GM12878 (cell line): ENCODE results near the gene ALCAM. TPM values are rescaled to one million over a fixed set of nuclear protein-coding genes. Genes with fewer than 3 reads are reported as not detected.

Experiments
- ATAC-seq: fragments of 200-7000 bp; cut with Tn5 transposase; 3 replicates; pipeline ENCODE4 v1.9.1; 2020; ENCODE audit warnings: mild to moderate bottlenecking, moderate library complexity
- BruUV-seq: library from RNA; stranded (reverse); fragments of 400-500 nt; replicated peaks from 2 replicates; lab custom pipeline; 2021; lab: Mats Ljungman, UMichigan
- CTCF ChIA-PET: fragments of 300-600 bp; sonication (Branson Sonifier 250); formaldehyde crosslinking; extraction: SDS; loops from one replicate; lab custom pipeline; 2021; ENCODE audit warnings: inconsistent platforms; lab: Yijun Ruan, JAX
- POLR2A ChIA-PET: fragments of 350-600 bp; formaldehyde crosslinking; extraction: SDS; loops from one replicate; lab custom pipeline; 2021; ENCODE audit warnings: inconsistent platforms; lab: Charles Lee
- RAD21 ChIA-PET: fragments of 300-600 bp; sonication (Branson Sonifier 250); formaldehyde crosslinking; loops from one replicate; lab custom pipeline; 2023; ENCODE audit warnings: antibody characterized with exemption; ENCODE audit not compliant: unreplicated experiment; lab: Charles Lee
- SMC1A ChIA-PET: fragments of 300-600 bp; sonication (Branson Sonifier 250); formaldehyde crosslinking; loops from one replicate; lab custom pipeline; 2023; ENCODE audit not compliant: unreplicated experiment, uncharacterized antibody; lab: Charles Lee
- DNase-seq: peaks from one replicate; pipeline ENCODE4 v3.0.0-alpha.2; 2011; ENCODE audit warnings: low read depth, low spot score
- FAIRE-seq: peaks from 3 replicates; lab custom pipeline; 2011; peaks lifted over from hg19 to GRCh38; lab: Jason Lieb, UNC
- H2AFZ ChIP-seq: 2 replicates; pipeline ENCODE4 v1.6.0; 2011; ENCODE audit warnings: low read depth, low read length, control low read depth; ENCODE audit not compliant: control insufficient read depth
- H3K27ac ChIP-seq: 2 replicates; pipeline ENCODE4 v1.5.1; 2011; ENCODE audit warnings: control low read depth; ENCODE audit not compliant: control insufficient read depth, insufficient read depth
- H3K27me3 ChIP-seq, 2 experiments: replicated peaks in 1 of 2; 2 replicates each; pipeline versions ENCODE4 v1.6.0 to v1.6.1; 2011; ENCODE audit warnings: low read length in 1 of 2; ENCODE audit not compliant: control insufficient read depth in 2 of 2, insufficient read depth in 2 of 2
- H3K36me3 ChIP-seq, 2 experiments: 2 replicates each; pipeline ENCODE4 v1.5.1; 2011; ENCODE audit warnings: low read length in 1 of 2; ENCODE audit not compliant: control insufficient read depth in 2 of 2, insufficient read depth in 2 of 2
- H3K4me1 ChIP-seq: 2 replicates; pipeline ENCODE4 v1.6.1; 2011; ENCODE audit warnings: mild to moderate bottlenecking, low read length, moderate library complexity, mixed read lengths; ENCODE audit not compliant: control insufficient read depth, insufficient read depth
- H3K4me2 ChIP-seq: 2 replicates; pipeline ENCODE4 v1.6.0; 2011; ENCODE audit warnings: control low read depth; ENCODE audit not compliant: control insufficient read depth, insufficient read depth
- H3K4me3 ChIP-seq: fragments of 200-600 bp; sonication (generic); 2 replicates; pipeline ENCODE4 v1.5.1; 2016
- H3K79me2 ChIP-seq: 2 replicates; pipeline ENCODE4 v1.6.0; 2011; ENCODE audit warnings: low read length; ENCODE audit not compliant: control insufficient read depth, insufficient read depth
- H3K9ac ChIP-seq: 2 replicates; pipeline ENCODE4 v1.8.0; 2011; ENCODE audit warnings: low read length, control low read depth, mixed read lengths; ENCODE audit not compliant: control insufficient read depth, insufficient read depth
- H3K9me3 ChIP-seq: replicated peaks from 3 replicates; pipeline ENCODE4 v1.5.1; 2011; ENCODE audit warnings: mild to moderate bottlenecking, low read length; ENCODE audit not compliant: control insufficient read depth, insufficient read depth
- H4K20me1 ChIP-seq: 2 replicates; pipeline ENCODE4 v1.6.0; 2011; ENCODE audit not compliant: control insufficient read depth, insufficient read depth
- CEBPB ChIP-seq, 2 experiments: fragments of 150-350 bp in 1 of 2; IDR thresholded peaks; 2 replicates each; pipeline ENCODE4 v1.6.1; 2012 to 2014; ENCODE audit warnings: low read depth in 2 of 2, low read length in 2 of 2, borderline replicate concordance in 1 of 2, inconsistent platforms in 1 of 2
- HCFC1 ChIP-seq: fragments of 150-350 bp; IDR thresholded peaks from 2 replicates; pipeline ENCODE4 v1.6.1; 2014; ENCODE audit warnings: low read length
- IKZF2 ChIP-seq, 2 experiments: fragments of 450-650 bp; IDR thresholded peaks; 2 replicates each; pipeline ENCODE4 v1.6.1; 2017; ENCODE audit warnings: mild to moderate bottlenecking in 2 of 2, moderate library complexity in 2 of 2
- JUNB ChIP-seq: IDR thresholded peaks from 2 replicates; pipeline ENCODE4 v1.6.1; 2016; ENCODE audit warnings: antibody characterized with exemption, mild to moderate bottlenecking
- KDM1A ChIP-seq: fragments of 200-600 bp; sonication (generic); IDR thresholded peaks from 2 replicates; pipeline ENCODE4 v1.6.1; 2016; ENCODE audit warnings: borderline replicate concordance
- MTA2 ChIP-seq: fragments of 450-650 bp; IDR thresholded peaks from 2 replicates; pipeline ENCODE4 v1.6.1; 2016; ENCODE audit warnings: low read depth, mild to moderate bottlenecking, moderate library complexity
- RBBP5 ChIP-seq: fragments of 200-600 bp; sonication (generic); conservative IDR thresholded peaks from 2 replicates; pipeline ENCODE4 v1.6.1; 2016
- RCOR1 ChIP-seq: conservative IDR thresholded peaks from 2 replicates; pipeline ENCODE4 v1.6.1; 2012; ENCODE audit warnings: low read depth, low read length, improper control_type of control experiment
- ZBTB33 ChIP-seq: fragments of 450-650 bp; IDR thresholded peaks from 2 replicates; pipeline ENCODE4 v1.6.1; 2017; ENCODE audit warnings: mild to moderate bottlenecking
- WGBS: methylation state at CpG from one replicate; pipeline ENCODE4 v1.1.6; 2016; ENCODE audit warnings: low lambda C conversion rate; ENCODE audit not compliant: insufficient replicate concordance, insufficient coverage; ENCODE audit errors: missing lambda C conversion rate; 5-methylcytosine and 5-hydroxymethylcytosine counted together
- in situ Hi-C: fragments of 300-500 bp; cut with MboI; formaldehyde crosslinking; loops from 9 replicates; pipeline ENCODE4 v1.14.3; 2018; ENCODE audit warnings: mixed read lengths
- intact Hi-C: fragments of 100-400 bp; cut with micrococcal nuclease; formaldehyde crosslinking; loops from one replicate; pipeline ENCODE4 v1.14.2; 2022; ENCODE audit not compliant: unreplicated experiment
- polyA plus RNA-seq, 11 experiments: library from polyadenylated mRNA; depleted of rRNA in 4 of 11; unstranded in 6 of 11; stranded (reverse) in 5 of 11; fragments of >200 nt; fragmentation: Nextera tagmentation in 4 of 11; fragmentation: Illumina TruSeq in 1 of 11; extraction: Ambion mirVana in 4 of 11; extraction: Trizol in 1 of 11; gene quantifications; 1 replicate in 1 of 11; 2 replicates in 10 of 11; pipeline versions ENCODE4 v1.2.1 to v1.2.3, GENCODE V29; 2011 to 2016; ENCODE audit warnings: inconsistent platforms in 2 of 11, missing spikeins in 2 of 11, low read depth in 1 of 11
- total RNA-seq, 4 experiments: library from RNA; depleted of rRNA in 3 of 4; stranded (reverse); fragments of >200 nt in 3 of 4; fragmentation: Illumina TruSeq in 1 of 4; extraction: Trizol in 1 of 4; gene quantifications; 2 replicates each; pipeline versions ENCODE4 v1.2.1 to v1.2.3, GENCODE V29; 2013 to 2021
- TF ChIP-seq, protein P1 (sequence below): fragments of 450-650 bp; IDR thresholded peaks from 2 replicates; pipeline ENCODE4 v1.6.1; 2018; ENCODE audit warnings: borderline replicate concordance, mild to moderate bottlenecking; ENCODE audit not compliant: partially characterized antibody
- TF ChIP-seq, protein P2 (sequence below): IDR thresholded peaks from 2 replicates; pipeline ENCODE4 v1.6.1; 2011; ENCODE audit warnings: low read depth, low read length, improper control_type of control experiment, borderline replicate concordance

Gene ALCAM
- total and polyA plus RNA-seq, 10 of the 15 experiments (the other 5 are each of a cell fraction or from before 2014, with no cell fraction given), result 12.2 to 54.2 (median 32.6) TPM

DNA sequence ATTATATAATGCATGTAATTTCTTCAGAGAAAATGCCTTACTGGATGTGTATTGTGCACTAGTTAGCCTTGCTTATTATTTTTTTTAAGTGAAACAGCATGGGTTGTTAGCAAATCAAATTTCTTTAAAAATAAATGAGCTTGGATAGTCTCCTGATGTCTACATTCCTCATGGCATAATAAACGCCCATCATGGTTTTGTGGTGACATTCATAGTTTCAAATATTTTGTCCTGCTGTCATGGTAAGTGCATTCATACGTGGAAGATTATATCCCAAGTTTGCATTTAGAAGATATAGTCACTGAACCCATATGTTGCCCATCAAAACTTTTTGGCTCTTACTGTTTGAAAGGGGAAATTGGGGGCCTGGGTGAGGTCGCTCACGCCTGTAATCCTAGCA is 130.7 kb downstream of the ALCAM start:
- BruUV-seq, result no TSS peak
- intact Hi-C loops (no loop called here), in situ Hi-C loops (no loop called here)
- ATAC-seq (no peak), FAIRE-seq (no peak), DNase-seq (no peak)
- Histone ChIP-seq H3K4me3 (no peak overlapping the region), H3K27ac (no peak overlapping the region), H4K20me1 (no peaks in the 10 kb centered on the region), H3K9ac (no peak overlapping the region), H3K9me3 (no peaks in the 10 kb centered on the region), H2AFZ (no peak overlapping the region), H3K4me1 (no peaks in the 10 kb centered on the region), H3K79me2 (no peaks in the 10 kb centered on the region), H3K4me2 (no peak overlapping the region), H3K27me3 (no peaks in the 10 kb centered on the region), H3K36me3 (no peaks in the 10 kb centered on the region)
- ChIA-PET POLR2A (no interaction called here), CTCF (no interaction called here), SMC1A (interaction anchor here (1.2 kb wide), 1 partner anchor 13 kb away, joined by 3 read pairs; no protein-coding TSS in a partner anchor), RAD21 (no interaction called here)
- TF ChIP-seq HCFC1, result no peak
- TF ChIP-seq MTA2, result no peak
- TF ChIP-seq, protein P1, sequence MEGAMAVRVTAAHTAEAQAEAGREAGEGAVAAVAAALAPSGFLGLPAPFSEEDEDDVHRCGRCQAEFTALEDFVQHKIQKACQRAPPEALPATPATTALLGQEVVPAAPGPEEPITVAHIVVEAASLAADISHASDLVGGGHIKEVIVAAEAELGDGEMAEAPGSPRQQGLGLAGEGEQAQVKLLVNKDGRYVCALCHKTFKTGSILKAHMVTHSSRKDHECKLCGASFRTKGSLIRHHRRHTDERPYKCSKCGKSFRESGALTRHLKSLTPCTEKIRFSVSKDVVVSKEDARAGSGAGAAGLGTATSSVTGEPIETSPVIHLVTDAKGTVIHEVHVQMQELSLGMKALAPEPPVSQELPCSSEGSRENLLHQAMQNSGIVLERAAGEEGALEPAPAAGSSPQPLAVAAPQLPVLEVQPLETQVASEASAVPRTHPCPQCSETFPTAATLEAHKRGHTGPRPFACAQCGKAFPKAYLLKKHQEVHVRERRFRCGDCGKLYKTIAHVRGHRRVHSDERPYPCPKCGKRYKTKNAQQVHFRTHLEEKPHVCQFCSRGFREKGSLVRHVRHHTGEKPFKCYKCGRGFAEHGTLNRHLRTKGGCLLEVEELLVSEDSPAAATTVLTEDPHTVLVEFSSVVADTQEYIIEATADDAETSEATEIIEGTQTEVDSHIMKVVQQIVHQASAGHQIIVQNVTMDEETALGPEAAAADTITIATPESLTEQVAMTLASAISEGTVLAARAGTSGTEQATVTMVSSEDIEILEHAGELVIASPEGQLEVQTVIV, result no peak
- WGBS, result 86% methylated on average over 4 of the region's 4 CpGs

- Histone ChIP-seq H3K36me3 (no peaks in the 10 kb centered on the region), H3K79me2 (no peaks in the 10 kb centered on the region), H3K27ac (no peak overlapping the region), H3K4me3 (no peak overlapping the region), H2AFZ (no peak overlapping the region), H3K9ac (no peak overlapping the region), H4K20me1 (no peaks in the 10 kb centered on the region), H3K4me1 (no peaks in the 10 kb centered on the region), H3K27me3 (no peaks in the 10 kb centered on the region), H3K9me3 (no peaks in the 10 kb centered on the region; the same call in 2 of the 3 replicates), H3K4me2 (no peak overlapping the region)
- POLR2A ChIA-PET, result no interaction called here
- WGBS, result 0% methylated on average over 1 of the region's 1 CpG
- in situ Hi-C loops (loop anchor here (25.0 kb wide), 2 partner anchors 1213 to 1388 kb away; no protein-coding TSS in a partner anchor), intact Hi-C loops (no loop called here)
- BruUV-seq, result no TSS peak
- RAD21 ChIA-PET, result no interaction called here
- CTCF ChIA-PET, result interaction anchor here (0.9 to 1.6 kb wide), 2 partner anchors 8 to 18 kb away, joined by 3 to 5 read pairs; no protein-coding TSS in a partner anchor
- DNase-seq (no peak), ATAC-seq (no peak), FAIRE-seq (no peak)
- SMC1A ChIA-PET, result interaction anchor here (0.7 to 1.4 kb wide), 4 partner anchors 17 to 131 kb away, joined by 3 to 7 read pairs (median 3); no protein-coding TSS in a partner anchor
- TF ChIP-seq CEBPB (IDR thresholded peaks at IDR 0.05; ENCODE audit: borderline replicate concordance in 1 of 2, low read depth in 2 of 2, low read length in 2 of 2) (no peak), IKZF2 (IDR thresholded peaks at IDR 0.05) (no peak), ZBTB33 (no peak), KDM1A (no peak), RCOR1 (no peak), JUNB (no peak), RBBP5 (no peak)
- TF ChIP-seq, protein P2, sequence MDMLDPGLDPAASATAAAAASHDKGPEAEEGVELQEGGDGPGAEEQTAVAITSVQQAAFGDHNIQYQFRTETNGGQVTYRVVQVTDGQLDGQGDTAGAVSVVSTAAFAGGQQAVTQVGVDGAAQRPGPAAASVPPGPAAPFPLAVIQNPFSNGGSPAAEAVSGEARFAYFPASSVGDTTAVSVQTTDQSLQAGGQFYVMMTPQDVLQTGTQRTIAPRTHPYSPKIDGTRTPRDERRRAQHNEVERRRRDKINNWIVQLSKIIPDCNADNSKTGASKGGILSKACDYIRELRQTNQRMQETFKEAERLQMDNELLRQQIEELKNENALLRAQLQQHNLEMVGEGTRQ, result no peak
Measured at GRCh38 chr3:105499961-105500360, 133.3 kb downstream of the ALCAM start.
